Measurements from ENCODE around the gene LLGL1.

GRCh38 chr17:18241229-18241871 is 15.9 kb downstream of the LLGL1 start:
- TF ChIP-seq CTCF (IDR thresholded peaks at IDR 0.05) (no peak), POLR2A (IDR thresholded peaks at IDR 0.05) (no peak)

All from transverse colon (tissue), 3 donors.